Mesenchymal stem cell (in vitro differentiated cells and primary cell): ENCODE data around the gene TMEM184A.

Experiments used
- DNase-seq: peaks from one replicate; pipeline ENCODE4 v3.0.0-alpha.2; 2013
- H2AFZ ChIP-seq: one replicate; pipeline ENCODE4 v1.6.1; 2013; ENCODE audit warnings: low read depth, mild to moderate bottlenecking, control low read depth, inconsistent platforms, low read length, moderate library complexity
- H2AK5ac ChIP-seq: 2 replicates; pipeline ENCODE4 v1.6.1; 2013; ENCODE audit warnings: low read length, moderate library complexity, mild to moderate bottlenecking, inconsistent platforms; ENCODE audit not compliant: severe bottlenecking
- H2BK120ac ChIP-seq: one replicate; pipeline ENCODE4 v1.6.1; 2013; ENCODE audit warnings: low read depth, mild to moderate bottlenecking, inconsistent platforms, low read length, moderate library complexity
- H2BK12ac ChIP-seq, 2 experiments: one replicate each; pipeline ENCODE4 v1.6.1; 2013; ENCODE audit warnings: inconsistent platforms in 2 of 2, low read length in 2 of 2, mild to moderate bottlenecking in 2 of 2, moderate library complexity in 2 of 2, control low read depth in 1 of 2
- H2BK15ac ChIP-seq: one replicate; pipeline ENCODE4 v1.6.1; 2013; ENCODE audit warnings: mild to moderate bottlenecking, low read depth, inconsistent platforms; ENCODE audit not compliant: poor library complexity, severe bottlenecking
- H2BK5ac ChIP-seq: 2 replicates; pipeline ENCODE4 v1.6.1; 2013; ENCODE audit warnings: low read depth, mild to moderate bottlenecking, low read length, control low read depth, inconsistent platforms; ENCODE audit not compliant: poor library complexity, severe bottlenecking
- H3K14ac ChIP-seq, 2 experiments: one replicate each; pipeline ENCODE4 v1.6.1; 2013; ENCODE audit warnings: inconsistent platforms in 2 of 2, low read length in 2 of 2, control low read depth in 1 of 2, mild to moderate bottlenecking in 1 of 2, moderate library complexity in 1 of 2
- H3K18ac ChIP-seq, 2 experiments: one replicate each; pipeline ENCODE4 v1.6.1; 2013; ENCODE audit warnings: inconsistent platforms in 2 of 2, low read length in 2 of 2, control low read depth in 1 of 2, low read depth in 1 of 2, mild to moderate bottlenecking in 1 of 2
- H3K23ac ChIP-seq, 2 experiments: one replicate each; pipeline ENCODE4 v1.6.1; 2013; ENCODE audit warnings: inconsistent platforms in 2 of 2, low read length in 2 of 2, mild to moderate bottlenecking in 2 of 2, moderate library complexity in 2 of 2, control low read depth in 1 of 2
- H3K27ac ChIP-seq: 2 replicates; pipeline ENCODE4 v1.5.1; 2013; ENCODE audit warnings: mild to moderate bottlenecking, moderate library complexity, low read length, control low read depth, inconsistent platforms; ENCODE audit not compliant: poor library complexity, severe bottlenecking
- H3K27me3 ChIP-seq, 2 experiments: 2 replicates each; pipeline versions ENCODE4 v1.6.1 to v1.7.0; 2013; ENCODE audit warnings: low read length in 2 of 2, mild to moderate bottlenecking in 2 of 2, moderate library complexity in 2 of 2, control low read depth in 1 of 2, inconsistent platforms in 1 of 2; ENCODE audit not compliant: control insufficient read depth in 1 of 2, insufficient read depth in 1 of 2
- H3K36me3 ChIP-seq, 2 experiments: 2 replicates each; pipeline versions ENCODE4 v1.6.1 to v1.7.0; 2013; ENCODE audit warnings: low read length in 2 of 2, control low read depth in 1 of 2, inconsistent platforms in 1 of 2, low read depth in 1 of 2, mild to moderate bottlenecking in 1 of 2; ENCODE audit not compliant: insufficient read depth in 2 of 2, control insufficient read depth in 1 of 2
- H3K4ac ChIP-seq, 2 experiments: one replicate each; pipeline ENCODE4 v1.6.1; 2013; ENCODE audit warnings: inconsistent platforms in 2 of 2, low read length in 2 of 2, mild to moderate bottlenecking in 2 of 2, moderate library complexity in 2 of 2, control low read depth in 1 of 2, low read depth in 1 of 2
- H3K4me1 ChIP-seq: 2 replicates; pipeline ENCODE4 v1.6.1; 2013; ENCODE audit warnings: low read depth, low read length, control low read depth; ENCODE audit not compliant: control insufficient read depth, insufficient read depth
- H3K4me2 ChIP-seq: 2 replicates; pipeline ENCODE4 v1.6.1; 2013; ENCODE audit warnings: low read length, mild to moderate bottlenecking, inconsistent platforms; ENCODE audit not compliant: poor library complexity, severe bottlenecking
- H3K4me3 ChIP-seq, 2 experiments: 2 replicates each; pipeline versions ENCODE4 v1.5.1 to v1.7.0; 2013; ENCODE audit warnings: low read length in 2 of 2, mild to moderate bottlenecking in 2 of 2, control low read depth in 1 of 2, low read depth in 1 of 2; ENCODE audit not compliant: insufficient read depth in 1 of 2
- H3K79me1 ChIP-seq: replicated peaks from 2 replicates; pipeline ENCODE4 v1.6.1; 2013; ENCODE audit warnings: mild to moderate bottlenecking, control low read depth, low read length, inconsistent platforms; ENCODE audit not compliant: poor library complexity, severe bottlenecking
- H3K9ac ChIP-seq: 2 replicates; pipeline ENCODE4 v1.7.0; 2013; ENCODE audit warnings: mild to moderate bottlenecking, low read length, moderate library complexity
- H3K9me3 ChIP-seq: 2 replicates; pipeline ENCODE4 v1.7.0; 2013; ENCODE audit warnings: mild to moderate bottlenecking, low read length; ENCODE audit not compliant: control insufficient read depth
- H4K8ac ChIP-seq: one replicate; pipeline ENCODE4 v1.6.1; 2013; ENCODE audit warnings: inconsistent platforms, mild to moderate bottlenecking, low read length, moderate library complexity
- H4K91ac ChIP-seq: one replicate; pipeline ENCODE4 v1.6.1; 2013; ENCODE audit warnings: mild to moderate bottlenecking, low read length, inconsistent platforms
- WGBS: methylation state at CpG from one replicate; pipeline ENCODE4 v1.1.7; 2013; ENCODE audit warnings: mixed read lengths; 5-methylcytosine and 5-hydroxymethylcytosine counted together

The TMEM184A gene

DNA sequence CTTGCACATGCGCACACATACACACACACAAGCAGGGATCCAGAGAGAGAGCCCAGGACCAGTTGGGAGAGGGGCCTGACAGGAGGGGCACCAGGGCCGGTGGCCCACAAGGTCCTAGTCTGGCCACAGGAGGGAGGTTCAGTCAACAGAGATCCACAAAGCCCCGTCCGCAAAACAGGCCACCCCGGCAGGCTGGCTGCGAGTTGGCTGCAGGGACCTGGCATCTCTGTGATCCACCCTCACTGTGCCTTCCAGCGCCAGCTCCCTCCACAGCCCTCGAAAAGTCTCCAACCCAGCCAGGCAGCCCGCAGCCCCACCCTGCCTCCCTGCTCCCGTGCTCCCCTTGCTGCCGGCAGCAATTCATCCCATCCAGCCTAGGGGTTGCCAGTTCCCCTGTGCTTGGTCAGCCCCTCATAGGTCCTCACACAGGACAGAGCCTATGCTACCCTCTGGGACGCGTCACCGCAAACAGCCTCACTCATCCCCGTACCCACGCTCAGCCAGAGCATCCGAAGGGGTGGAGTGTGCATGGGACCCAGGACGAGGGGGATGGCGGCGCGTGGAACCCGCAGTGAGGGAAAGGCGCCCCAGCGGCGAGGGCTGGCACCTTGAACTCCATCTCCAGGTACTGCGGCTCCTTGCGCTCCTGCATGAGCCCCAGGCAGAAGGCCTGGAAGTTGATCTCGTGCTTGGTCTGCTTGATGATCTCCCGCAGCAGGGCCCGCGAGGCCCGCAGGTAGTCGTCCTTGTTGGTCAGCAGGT, 59.3 kb downstream of the TMEM184A start:
- Histone ChIP-seq H3K79me1 (peaks cover 22% of the 10 kb centered on the region), H2BK120ac (no peak overlapping the region), H3K27me3 (no peaks in the 10 kb centered on the region), H3K4me2 (no peak overlapping the region), H3K4me3 (no peak overlapping the region), H4K8ac (no peak overlapping the region), H3K36me3 (peaks cover 54 to 98% of the 10 kb centered on the region in 2 experiments), H2AK5ac (no peak overlapping the region), H3K9ac (no peak overlapping the region), H3K27ac (no peak overlapping the region), H3K14ac (no peak overlapping the region), H3K9me3 (no peaks in the 10 kb centered on the region), H2BK5ac (no peak overlapping the region), H3K23ac (no peak overlapping the region), H4K91ac (no peak overlapping the region), H3K4me1 (peaks cover 2% of the 10 kb centered on the region), H2BK12ac (no peak overlapping the region), H2AFZ (no peak overlapping the region), H3K18ac (no peak overlapping the region), H2BK15ac (no peak overlapping the region), H3K4ac (no peak overlapping the region)
- no peak for DNase-seq
- 95% methylated on average over 33 of the region's 33 CpGs for WGBS

DNA sequence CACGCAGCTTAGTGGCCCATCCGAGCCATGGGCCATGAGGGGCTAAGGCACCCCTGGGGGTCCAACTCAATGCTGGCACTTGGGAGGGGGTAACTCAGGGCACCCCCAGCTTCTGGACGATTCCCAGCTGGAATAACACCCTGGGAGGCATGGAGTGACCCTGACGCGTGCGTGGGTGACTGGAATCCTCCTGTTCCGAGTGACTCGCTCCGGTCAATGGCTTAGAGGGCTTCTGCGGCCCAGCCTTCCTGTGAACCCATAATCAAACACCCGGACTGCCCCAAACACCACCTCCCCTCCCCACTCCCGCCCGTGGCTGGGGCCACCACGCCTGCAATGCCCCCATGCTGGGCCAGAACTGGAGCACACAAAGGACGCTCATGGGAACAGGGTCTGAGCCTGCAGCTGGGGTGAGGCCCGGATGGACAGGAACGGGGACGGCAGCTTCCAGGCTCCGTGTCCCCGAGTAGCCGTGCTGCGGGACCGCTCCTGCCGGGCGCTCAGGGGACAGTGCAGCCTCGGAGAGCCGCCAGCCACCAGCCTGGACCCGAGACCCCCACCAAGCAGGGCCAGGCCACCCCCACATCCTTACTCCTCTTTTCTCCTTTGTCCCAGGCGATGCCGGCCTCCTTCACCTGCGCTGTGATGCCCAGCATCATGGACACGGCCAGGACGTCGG, 60.3 kb downstream of the TMEM184A start:
- Histone ChIP-seq H3K9ac (no peak overlapping the region), H4K8ac (no peak overlapping the region), H3K4me3 (no peak overlapping the region), H2BK120ac (no peak overlapping the region), H3K27ac (no peak overlapping the region), H2BK12ac (no peak overlapping the region), H2AK5ac (no peak overlapping the region), H3K9me3 (no peaks in the 10 kb centered on the region), H3K27me3 (no peaks in the 10 kb centered on the region), H2AFZ (no peak overlapping the region), H3K36me3 (peaks cover 56 to 98% of the 10 kb centered on the region in 2 experiments), H4K91ac (no peak overlapping the region), H3K79me1 (peaks cover 23% of the 10 kb centered on the region), H3K18ac (no peak overlapping the region), H3K4me2 (no peak overlapping the region), H2BK15ac (no peak overlapping the region), H3K4ac (no peak overlapping the region), H3K4me1 (no peaks in the 10 kb centered on the region), H3K14ac (no peak overlapping the region), H3K23ac (no peak overlapping the region), H2BK5ac (no peak overlapping the region)
- WGBS = 94% methylated on average over 34 of the region's 34 CpGs
- DNase-seq = no peak

DNA sequence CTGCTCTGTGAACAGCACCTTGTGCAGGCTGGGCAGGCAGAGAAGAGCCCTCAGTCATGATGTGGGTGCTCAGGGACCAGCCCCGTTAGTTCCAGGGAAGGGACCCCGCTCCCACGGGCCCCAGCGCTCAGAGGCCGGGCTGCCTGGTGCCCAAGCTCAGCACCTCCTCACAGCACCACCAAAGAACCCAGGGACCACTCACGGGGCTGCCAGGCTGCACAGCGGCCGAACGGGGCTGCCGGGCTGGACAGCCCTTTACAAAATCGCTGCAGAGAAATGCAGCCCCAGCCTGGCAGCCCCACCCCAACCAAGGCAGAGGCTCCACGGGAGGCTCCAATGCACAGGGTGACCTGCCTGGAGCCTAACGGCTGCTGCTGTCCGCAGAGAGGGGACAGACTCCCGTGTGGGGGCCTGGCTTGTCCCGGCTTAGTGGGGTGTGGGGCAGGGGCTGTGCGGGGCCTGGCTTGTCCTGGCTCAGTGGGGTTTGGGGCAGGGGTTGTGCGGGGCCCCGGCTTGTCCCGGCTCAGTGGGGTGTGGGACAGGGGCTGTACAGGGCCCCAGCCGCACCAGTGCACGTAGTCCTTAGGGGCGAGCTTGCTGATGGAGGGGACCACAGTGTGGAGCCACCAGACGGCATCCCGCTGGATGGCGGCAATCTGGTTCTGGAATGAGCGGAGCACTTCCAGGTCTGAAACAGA, 61.0 kb downstream of the TMEM184A start:
- H2BK15ac ChIP-seq = no peak overlapping the region
- H3K4ac ChIP-seq = no peak overlapping the region
- H3K4me2 ChIP-seq = no peak overlapping the region
- H4K91ac ChIP-seq = no peak overlapping the region
- peaks cover 58 to 98% of the 10 kb centered on the region in 2 experiments for H3K36me3 ChIP-seq
- no peak overlapping the region for H3K9ac ChIP-seq
- no peak overlapping the region for H2BK12ac ChIP-seq
- no peak overlapping the region for H3K18ac ChIP-seq
- H2BK120ac ChIP-seq = no peak overlapping the region
- H3K27me3 ChIP-seq = no peaks in the 10 kb centered on the region
- H3K4me3 ChIP-seq = no peak overlapping the region
- no peak overlapping the region for H3K27ac ChIP-seq
- H3K23ac ChIP-seq = no peak overlapping the region
- no peak overlapping the region for H2AFZ ChIP-seq
- H4K8ac ChIP-seq = no peak overlapping the region
- no peak overlapping the region for H2BK5ac ChIP-seq
- no peak overlapping the region for H3K14ac ChIP-seq
- no peaks in the 10 kb centered on the region for H3K9me3 ChIP-seq
- 96% methylated on average over 27 of the region's 27 CpGs for WGBS
- no peak for DNase-seq
- peaks cover 21% of the 10 kb centered on the region for H3K79me1 ChIP-seq
- H2AK5ac ChIP-seq = no peak overlapping the region
- H3K4me1 ChIP-seq = no peaks in the 10 kb centered on the region

DNA sequence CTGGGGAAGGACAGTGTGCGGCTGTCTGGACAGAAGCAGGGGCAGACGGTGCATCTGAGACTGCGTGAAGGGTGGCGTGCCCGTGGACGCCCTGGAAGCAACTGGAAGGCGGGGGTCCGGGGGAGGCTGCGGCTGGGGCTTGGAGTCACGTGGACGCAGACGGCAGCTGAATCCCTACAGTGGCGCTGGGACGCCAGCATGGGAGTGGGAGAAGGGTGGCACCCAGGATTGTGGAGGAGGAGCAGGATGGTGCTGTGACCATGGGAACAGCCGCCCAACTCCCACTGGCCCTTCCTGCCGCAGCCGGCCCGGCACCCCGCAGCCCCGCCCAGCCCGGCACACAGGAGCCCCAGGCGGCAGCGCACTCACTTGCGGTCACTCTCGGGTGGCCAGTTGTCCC, 61.6 kb downstream of the TMEM184A start:
- Histone ChIP-seq H2BK12ac (no peak overlapping the region), H3K9me3 (no peaks in the 10 kb centered on the region)
- 93% methylated on average over 24 of the region's 25 CpGs for WGBS

More for the DNA sequence above, 61.6 kb downstream of the TMEM184A start:
- no peaks in the 10 kb centered on the region for H3K27me3 ChIP-seq
- H4K91ac ChIP-seq = no peak overlapping the region
- no peak overlapping the region for H3K23ac ChIP-seq
- no peak overlapping the region for H2BK120ac ChIP-seq
- H2BK15ac ChIP-seq = no peak overlapping the region
- DNase-seq = no peak
- peaks cover 25% of the 10 kb centered on the region for H3K79me1 ChIP-seq
- H3K4me3 ChIP-seq = no peak overlapping the region
- H3K4me1 ChIP-seq = no peaks in the 10 kb centered on the region
- no peak overlapping the region for H3K4ac ChIP-seq
- no peak overlapping the region for H3K18ac ChIP-seq
- H2BK5ac ChIP-seq = no peak overlapping the region
- no peak overlapping the region for H3K14ac ChIP-seq
- no peak overlapping the region for H3K27ac ChIP-seq
- H2AFZ ChIP-seq = no peak overlapping the region
- H3K9ac ChIP-seq = no peak overlapping the region
- H3K36me3 ChIP-seq = peaks cover 61 to 98% of the 10 kb centered on the region in 2 experiments
- H2AK5ac ChIP-seq = no peak overlapping the region
- no peak overlapping the region for H4K8ac ChIP-seq
- H3K4me2 ChIP-seq = no peak overlapping the region
